AG04450 (cell line): ENCODE data around the gene S100A1. TPM values are rescaled to one million over a fixed set of nuclear protein-coding genes. Genes with fewer than 3 reads are reported as not detected.
A peak's percentile ranks its signal among the peaks of the same experiment; 100 is the strongest.

Experiments used
- CTCF ChIA-PET: fragments of 300-600, 350-600 bp; formaldehyde crosslinking; extraction: SDS; loops from one replicate; lab custom pipeline; 2022; ENCODE audit warnings: antibody characterized with exemption, inconsistent platforms; lab: Charles Lee
- POLR2A ChIA-PET: fragments of 350-600 bp; formaldehyde crosslinking; extraction: SDS; loops from one replicate; lab custom pipeline; 2021; ENCODE audit warnings: antibody characterized with exemption, inconsistent platforms; lab: Yijun Ruan, JAX
- DNase-seq: peaks from one replicate; pipeline ENCODE4 v3.0.0-alpha.2; 2011; ENCODE audit warnings: low read depth, low spot score
- H3K27ac ChIP-seq: one replicate; pipeline ENCODE4 v1.5.1; 2012; ENCODE audit warnings: low read depth, low read length, control low read depth
- H3K27me3 ChIP-seq: one replicate; pipeline ENCODE4 v1.6.0; 2012; ENCODE audit warnings: low read length; ENCODE audit not compliant: control insufficient read depth, insufficient read depth
- H3K4me3 ChIP-seq: 2 replicates; pipeline ENCODE4 v1.5.1; 2011; ENCODE audit warnings: mild to moderate bottlenecking, low read depth, low read length, control low read depth
- H3K9me3 ChIP-seq: 2 replicates; pipeline ENCODE4 v1.5.1; 2012; ENCODE audit warnings: low read length; ENCODE audit not compliant: control insufficient read depth, insufficient read depth
- polyA plus RNA-seq: library from polyadenylated mRNA; depleted of rRNA; stranded (reverse); fragments of >200 nt; gene quantifications from 2 replicates; pipeline ENCODE4 v1.2.3, GENCODE V29; 2011
- TF ChIP-seq, protein P1 (sequence below): IDR thresholded peaks from 2 replicates; pipeline ENCODE4 v1.5.1; 2011; ENCODE audit warnings: low read depth, low read length, control low read depth, inconsistent platforms

S100A1 gene
- polyA plus RNA-seq, 1 experiment = 0.21 TPM

DNA sequence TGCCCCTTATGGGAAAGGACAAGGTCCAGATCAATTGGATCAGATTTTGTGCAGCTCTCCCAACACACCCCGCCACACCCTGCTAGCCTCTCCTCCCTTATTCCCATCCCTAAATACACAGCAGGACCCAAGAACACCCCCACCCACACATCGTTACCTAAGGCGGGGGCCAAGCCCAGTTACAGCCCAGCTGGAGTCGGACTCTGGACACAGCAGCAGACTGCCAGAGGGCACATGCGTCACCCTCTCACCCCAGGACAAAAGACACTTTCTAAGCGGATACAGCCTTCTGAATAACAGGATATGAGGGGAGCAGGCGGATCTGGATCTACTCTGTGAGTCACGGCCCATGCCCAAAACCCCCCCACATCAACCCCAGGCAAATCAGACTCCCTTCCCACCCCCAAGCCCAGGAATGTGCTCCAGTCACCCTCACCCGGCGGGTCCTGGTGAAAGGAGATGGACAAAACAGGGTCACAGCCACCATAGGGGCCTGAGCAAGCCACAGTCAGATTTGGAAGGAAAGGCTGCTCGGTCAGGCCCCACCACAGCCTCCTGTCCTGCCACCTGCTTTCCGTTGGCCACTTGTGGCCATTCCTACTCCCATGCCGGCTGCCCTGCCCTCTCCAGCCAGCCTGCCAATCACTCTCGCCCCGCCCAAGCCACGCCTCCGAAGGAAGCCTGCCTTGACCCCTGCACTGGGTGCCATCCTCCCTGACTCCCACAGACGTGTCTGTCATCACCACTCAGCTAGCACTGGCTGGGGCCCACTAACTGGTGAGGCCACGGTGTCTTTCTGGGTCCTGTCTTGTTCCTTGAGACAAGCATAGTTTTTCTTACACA is 19.3 kb upstream of the S100A1 start:
- Histone ChIP-seq H3K27me3 (no peaks in the 10 kb centered on the region), H3K27ac (peak overlapping the region; percentile 90), H3K9me3 (no peaks in the 10 kb centered on the region), H3K4me3 (peak overlapping the region; percentile 57)
- POLR2A ChIA-PET = interaction anchor here (1.1 kb wide), 1 partner anchor 16 kb away, joined by 4 read pairs; no protein-coding TSS in a partner anchor
- CTCF ChIA-PET = interaction anchor here (0.6 to 9.3 kb wide), 5 partner anchors 12 to 76 kb away, joined by 3 to 80 read pairs (median 7); partner anchors contain the start of genes S100A1 and S100A13
- TF ChIP-seq, protein P1, sequence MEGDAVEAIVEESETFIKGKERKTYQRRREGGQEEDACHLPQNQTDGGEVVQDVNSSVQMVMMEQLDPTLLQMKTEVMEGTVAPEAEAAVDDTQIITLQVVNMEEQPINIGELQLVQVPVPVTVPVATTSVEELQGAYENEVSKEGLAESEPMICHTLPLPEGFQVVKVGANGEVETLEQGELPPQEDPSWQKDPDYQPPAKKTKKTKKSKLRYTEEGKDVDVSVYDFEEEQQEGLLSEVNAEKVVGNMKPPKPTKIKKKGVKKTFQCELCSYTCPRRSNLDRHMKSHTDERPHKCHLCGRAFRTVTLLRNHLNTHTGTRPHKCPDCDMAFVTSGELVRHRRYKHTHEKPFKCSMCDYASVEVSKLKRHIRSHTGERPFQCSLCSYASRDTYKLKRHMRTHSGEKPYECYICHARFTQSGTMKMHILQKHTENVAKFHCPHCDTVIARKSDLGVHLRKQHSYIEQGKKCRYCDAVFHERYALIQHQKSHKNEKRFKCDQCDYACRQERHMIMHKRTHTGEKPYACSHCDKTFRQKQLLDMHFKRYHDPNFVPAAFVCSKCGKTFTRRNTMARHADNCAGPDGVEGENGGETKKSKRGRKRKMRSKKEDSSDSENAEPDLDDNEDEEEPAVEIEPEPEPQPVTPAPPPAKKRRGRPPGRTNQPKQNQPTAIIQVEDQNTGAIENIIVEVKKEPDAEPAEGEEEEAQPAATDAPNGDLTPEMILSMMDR = no peak
- no peak for DNase-seq

DNA sequence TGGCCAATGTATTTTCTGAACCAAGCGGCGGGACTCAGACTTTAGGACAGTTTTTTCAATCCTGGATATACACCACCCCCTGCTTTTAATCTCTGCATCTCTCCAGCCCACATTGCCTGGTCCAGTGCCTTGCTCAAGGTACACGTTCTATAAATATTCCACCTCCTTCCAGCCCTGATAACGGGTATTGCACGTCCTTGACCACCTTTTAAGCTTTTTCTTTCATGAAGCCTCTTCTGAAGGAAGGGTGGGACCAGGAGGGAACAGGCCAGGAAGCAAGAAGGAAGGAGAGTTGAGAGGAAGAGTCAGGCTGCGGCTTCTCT is 18.7 kb upstream of the S100A1 start:
- H3K4me3 ChIP-seq = peak overlapping the region; percentile 57
- ChIA-PET CTCF (interaction anchor here (2.0 to 9.3 kb wide), 3 partner anchors 18 to 76 kb away, joined by 5 to 80 read pairs (median 9); partner anchors contain the start of genes S100A1 and S100A13), POLR2A (interaction anchor here (1.1 kb wide), 1 partner anchor 17 kb away, joined by 4 read pairs; no protein-coding TSS in a partner anchor)

DNA sequence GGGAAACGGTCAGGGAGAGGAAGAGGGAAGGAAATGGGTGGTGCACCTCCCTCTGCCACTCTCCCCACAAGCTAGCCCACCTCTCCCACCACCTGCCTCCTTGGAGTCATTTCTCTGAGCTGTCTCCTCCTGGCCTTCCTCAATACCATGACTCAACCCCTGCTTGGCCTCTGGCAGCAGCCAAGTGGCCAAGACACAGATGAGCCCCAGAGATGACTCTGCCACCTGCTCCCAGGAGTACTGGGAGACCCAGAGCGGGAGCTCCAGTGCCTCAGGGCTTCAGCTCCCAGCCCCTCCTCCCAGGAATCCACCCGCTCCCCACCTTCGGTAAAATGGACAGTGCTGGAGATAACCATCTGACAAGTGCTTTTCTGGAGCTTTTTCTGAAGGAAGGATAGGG is 17.9 kb upstream of the S100A1 start:
- CTCF ChIA-PET = interaction anchor here (2.0 to 9.3 kb wide), 3 partner anchors 18 to 77 kb away, joined by 5 to 80 read pairs (median 9); partner anchors contain the start of genes S100A1 and S100A13
- Histone ChIP-seq H3K4me3 (peak overlapping the region; percentile 83), H3K27ac (peak overlapping the region; percentile 47), H3K9me3 (no peaks in the 10 kb centered on the region), H3K27me3 (no peaks in the 10 kb centered on the region)
- DNase-seq = no peak
- TF ChIP-seq, protein P1 = no peak
- POLR2A ChIA-PET = interaction anchor here (1.1 to 1.7 kb wide), 2 partner anchors 17 kb away, joined by 4 read pairs; partner anchors contain the start of gene S100A13

More for the DNA sequence above, 18.7 kb upstream of the S100A1 start:
- no peak for DNase-seq
- peak overlapping the region; percentile 90 for H3K27ac ChIP-seq
- no peaks in the 10 kb centered on the region for H3K27me3 ChIP-seq
- TF ChIP-seq, protein P1 = no peak
- no peaks in the 10 kb centered on the region for H3K9me3 ChIP-seq

DNA sequence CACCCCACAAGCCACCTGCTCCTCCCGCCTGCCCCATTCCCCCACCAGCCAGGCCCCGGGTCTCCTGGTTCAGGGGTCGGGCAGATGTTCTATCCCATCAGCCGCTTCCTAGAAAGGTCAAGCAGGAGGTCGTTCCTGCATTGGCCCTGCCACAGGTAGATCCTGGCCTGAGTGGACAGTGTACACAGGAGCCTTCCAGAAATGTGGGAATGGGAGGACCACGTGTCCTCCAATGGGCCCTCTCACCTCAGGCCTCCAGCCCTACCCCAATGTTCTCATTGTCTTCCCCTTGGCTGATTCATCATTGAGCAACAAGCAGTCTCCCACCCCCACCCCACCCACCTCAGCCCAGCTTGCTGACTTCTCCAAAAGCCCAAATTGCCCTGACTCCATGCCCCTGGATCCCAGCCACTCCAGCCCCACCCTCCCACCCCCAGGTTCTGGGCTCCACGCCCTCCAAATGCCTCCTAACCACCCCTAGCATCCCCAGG is 17.4 kb upstream of the S100A1 start:
- Histone ChIP-seq H3K27me3 (no peaks in the 10 kb centered on the region), H3K9me3 (no peaks in the 10 kb centered on the region), H3K27ac (peak overlapping the region; percentile 47), H3K4me3 (peak overlapping the region; percentile 83)
- no peak for DNase-seq
- ChIA-PET CTCF (interaction anchor here (2.0 to 9.3 kb wide), 3 partner anchors 17 to 77 kb away, joined by 5 to 80 read pairs (median 9); partner anchors contain the start of genes S100A1 and S100A13), POLR2A (interaction anchor here (1.7 kb wide), 1 partner anchor 17 kb away, joined by 4 read pairs; the partner anchor contains the start of gene S100A13)
- TF ChIP-seq, protein P1 = no peak
